Measurements from ENCODE around the gene TSPAN31. TPM values are rescaled to one million over a fixed set of nuclear protein-coding genes. Genes with fewer than 3 reads are reported as not detected.
A peak's percentile ranks its signal among the peaks of the same experiment; 100 is the strongest.

Gene TSPAN31
- total RNA-seq, 1 donor from 2014 or later = 61.3 TPM

GRCh38 chr12:57758552-57759359 lies 13.9 kb downstream of the TSPAN31 start:
- no peaks in the 10 kb centered on the region for H3K36me3 ChIP-seq
- no peak for DNase-seq (ENCODE audit: low spot score)
- peak overlapping the region; percentile 25 for H3K4me3 Mint-ChIP-seq
- peaks cover 67% of the 10 kb centered on the region for H4K20me1 ChIP-seq (ENCODE audit: low read depth)
- no peaks in the 10 kb centered on the region for H3K9me3 ChIP-seq (ENCODE audit: low read depth)
- H3K9me3 Mint-ChIP-seq = peaks cover 3% of the 10 kb centered on the region
- H3K27me3 ChIP-seq = peaks cover 50% of the 10 kb centered on the region
- no peak overlapping the region for H3K27ac ChIP-seq
- H2AFZ ChIP-seq (replicated peaks) = no peak overlapping the region
- no peak overlapping the region for H3K27ac Mint-ChIP-seq
- H3K27me3 Mint-ChIP-seq (ENCODE audit: insufficient read depth, low read depth) = peaks cover 39% of the 10 kb centered on the region
- TF ChIP-seq CTCF (IDR thresholded peaks at IDR 0.05) = no peak
- no peak for TF ChIP-seq EZH2 (IDR thresholded peaks at IDR 0.05)
- TF ChIP-seq EZH2phosphoT487 (IDR thresholded peaks at IDR 0.05) = no peak
- H3F3A ChIP-seq (ENCODE audit: low read depth) = peaks cover 30% of the 10 kb centered on the region
- no peak overlapping the region for H3K4me2 ChIP-seq
- H3K79me2 ChIP-seq (ENCODE audit: low read depth) = no peaks in the 10 kb centered on the region
- H3K36me3 Mint-ChIP-seq = peaks cover 13% of the 10 kb centered on the region
- H3K4me3 ChIP-seq = no peak overlapping the region
- no peak overlapping the region for H3K9ac ChIP-seq
- H3K4me1 Mint-ChIP-seq = peaks cover 21% of the 10 kb centered on the region
- peaks cover 16% of the 10 kb centered on the region for H3K4me1 ChIP-seq

DNA sequence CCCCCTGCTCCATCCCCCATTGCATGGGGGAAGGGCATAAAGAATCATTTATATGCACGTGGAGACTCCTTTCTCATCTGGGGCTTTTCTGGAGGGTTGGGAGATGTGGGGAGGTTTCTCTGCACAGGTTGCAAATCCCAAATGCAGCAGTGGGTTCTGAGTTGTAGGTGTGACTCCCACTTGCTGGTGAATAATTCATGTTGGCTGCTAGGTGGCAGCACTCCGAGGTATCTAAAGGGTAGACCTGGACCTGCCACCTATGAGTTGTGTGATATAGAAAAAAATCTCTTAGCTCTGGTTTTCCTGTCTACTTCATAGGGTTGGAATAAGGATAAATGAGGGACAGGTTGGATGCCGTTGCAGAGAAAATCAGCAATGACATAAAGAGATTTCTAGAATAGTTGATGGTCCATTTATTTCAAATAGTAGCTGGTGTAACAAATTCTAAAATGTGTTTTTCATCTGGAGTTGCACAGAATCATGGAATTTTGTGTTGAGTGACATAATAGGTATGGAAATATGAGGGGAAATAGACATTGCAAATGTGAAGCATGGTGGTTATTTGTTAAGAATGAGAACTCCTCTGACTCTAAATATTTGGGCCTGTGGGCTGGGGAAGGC lies 14.6 kb downstream of the TSPAN31 start:
- peaks cover 9% of the 10 kb centered on the region for H3K4me1 ChIP-seq
- Mint-ChIP-seq H3K9me3 (peaks cover 4% of the 10 kb centered on the region), H3K36me3 (peaks cover 14% of the 10 kb centered on the region), H3K4me1 (peaks cover 17% of the 10 kb centered on the region), H3K27ac (no peak overlapping the region), H3K27me3 (ENCODE audit: insufficient read depth, low read depth) (peaks cover 41% of the 10 kb centered on the region), H3K4me3 (peak overlapping the region; percentile 20)
- H4K20me1 ChIP-seq (ENCODE audit: low read depth) = peaks cover 67% of the 10 kb centered on the region
- no peak overlapping the region for H3K27ac ChIP-seq
- DNase-seq (ENCODE audit: low spot score) = no peak
- H3K4me3 ChIP-seq = no peak overlapping the region
- no peak overlapping the region for H2AFZ ChIP-seq (replicated peaks)
- peaks cover 54% of the 10 kb centered on the region for H3K27me3 ChIP-seq
- peaks cover 22% of the 10 kb centered on the region for H3F3A ChIP-seq (ENCODE audit: low read depth)
- TF ChIP-seq EZH2phosphoT487 (IDR thresholded peaks at IDR 0.05) (no peak), CTCF (IDR thresholded peaks at IDR 0.05) (peak; percentile 55), EZH2 (IDR thresholded peaks at IDR 0.05) (no peak)
- no peaks in the 10 kb centered on the region for H3K79me2 ChIP-seq (ENCODE audit: low read depth)
- H3K9me3 ChIP-seq (ENCODE audit: low read depth) = no peaks in the 10 kb centered on the region
- no peaks in the 10 kb centered on the region for H3K36me3 ChIP-seq
- H3K9ac ChIP-seq = no peak overlapping the region
- no peak overlapping the region for H3K4me2 ChIP-seq

DNA sequence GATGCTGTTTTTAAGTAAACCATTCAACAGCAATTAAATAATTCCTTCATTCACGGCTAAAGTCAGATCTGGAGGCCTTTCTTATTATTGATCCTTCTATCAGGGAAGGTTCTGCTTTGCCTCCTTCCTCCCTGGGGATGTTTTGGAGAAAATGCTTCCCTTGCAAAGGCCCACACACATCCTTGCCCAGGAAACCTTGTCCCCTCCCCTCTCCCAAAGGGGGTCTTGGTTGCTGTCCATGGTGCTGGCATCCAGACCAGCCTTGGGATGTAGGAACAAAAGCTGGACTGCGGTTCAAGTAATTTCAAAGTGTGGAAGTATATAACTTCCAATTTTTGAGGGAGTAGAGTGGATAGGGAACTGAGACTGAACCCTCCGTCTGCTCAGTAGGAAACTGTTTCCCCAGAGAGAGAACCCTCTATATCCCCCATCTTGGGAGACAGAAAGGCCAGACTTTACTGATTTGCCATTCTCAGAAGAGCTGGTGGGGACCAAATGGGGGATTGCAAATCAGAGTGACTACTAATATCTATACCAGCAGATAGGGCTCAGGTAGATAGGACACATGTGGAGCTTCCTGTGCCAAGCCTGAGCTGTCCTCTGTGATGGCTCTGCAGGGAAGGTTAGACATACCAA lies 15.6 kb downstream of the TSPAN31 start:
- H3K4me3 Mint-ChIP-seq = no peak overlapping the region

More for the DNA sequence above, 15.6 kb downstream of the TSPAN31 start:
- Histone ChIP-seq H3K27me3 (peaks cover 59% of the 10 kb centered on the region), H3K27ac (no peak overlapping the region), H4K20me1 (ENCODE audit: low read depth) (peaks cover 75% of the 10 kb centered on the region), H3K4me2 (no peak overlapping the region), H3K36me3 (no peaks in the 10 kb centered on the region), H3K4me3 (no peak overlapping the region), H3K9ac (no peak overlapping the region), H3F3A (ENCODE audit: low read depth) (peaks cover 27% of the 10 kb centered on the region), H3K9me3 (ENCODE audit: low read depth) (no peaks in the 10 kb centered on the region), H3K79me2 (ENCODE audit: low read depth) (no peaks in the 10 kb centered on the region), H2AFZ (replicated peaks) (no peak overlapping the region), H3K4me1 (peaks cover 14% of the 10 kb centered on the region)
- no peak overlapping the region for H3K27ac Mint-ChIP-seq
- H3K9me3 Mint-ChIP-seq = peaks cover 2% of the 10 kb centered on the region
- peaks cover 48% of the 10 kb centered on the region for H3K27me3 Mint-ChIP-seq (ENCODE audit: insufficient read depth, low read depth)
- peaks cover 14% of the 10 kb centered on the region for H3K4me1 Mint-ChIP-seq
- H3K36me3 Mint-ChIP-seq = peaks cover 12% of the 10 kb centered on the region
- TF ChIP-seq CTCF (IDR thresholded peaks at IDR 0.05) (no peak), EZH2 (IDR thresholded peaks at IDR 0.05) (no peak), EZH2phosphoT487 (IDR thresholded peaks at IDR 0.05) (no peak)
- peak; percentile 82 for DNase-seq (ENCODE audit: low spot score)

All from neural progenitor cell (in vitro differentiated cells).